ACC112 (cell line): ENCODE data around the gene PSENEN.
A peak's percentile ranks its signal among the peaks of the same experiment; 100 is the strongest.
"Not testable (repeated sequence)": the region's sequence is repeated elsewhere in the genome, so short reads cannot be mapped to it uniquely, and the experiment has no call there.

Source experiments
- H2AFZ ChIP-seq: fragments of 200-600 bp; sonication (generic); one replicate; pipeline ENCODE4 v1.6.0; 2017; ENCODE audit warnings: antibody characterized with exemption, low read length; ENCODE audit not compliant: unreplicated experiment
- H3K27ac ChIP-seq: fragments of 200-600 bp; sonication (generic); 2 replicates; pipeline ENCODE4 v1.5.1; 2014; ENCODE audit warnings: low read depth, mild to moderate bottlenecking, antibody characterized with exemption, low read length, moderate library complexity
- H3K27me3 ChIP-seq: fragments of 200-600 bp; sonication (generic); 2 replicates; pipeline ENCODE4 v1.6.1; 2014; ENCODE audit warnings: mild to moderate bottlenecking, antibody characterized with exemption, low read length, moderate library complexity, mixed read lengths; ENCODE audit not compliant: insufficient read depth
- H3K36me3 ChIP-seq: fragments of 200-600 bp; sonication (generic); 2 replicates; pipeline ENCODE4 v1.6.1; 2016; ENCODE audit warnings: mild to moderate bottlenecking, antibody characterized with exemption, low read length, moderate library complexity, mixed read lengths; ENCODE audit not compliant: insufficient read depth
- H3K4me1 ChIP-seq: fragments of 200-600 bp; sonication (generic); one replicate; pipeline ENCODE4 v1.6.1; 2016; ENCODE audit warnings: low read length, mixed read lengths; ENCODE audit not compliant: insufficient read depth, unreplicated experiment, control insufficient read depth
- H3K4me3 ChIP-seq: fragments of 200-600 bp; sonication (generic); 2 replicates; pipeline ENCODE4 v1.5.1; 2014; ENCODE audit warnings: mild to moderate bottlenecking, low read depth, low read length
- H3K79me2 ChIP-seq: fragments of 200-600 bp; sonication (generic); one replicate; pipeline ENCODE4 v1.6.0; 2016; ENCODE audit warnings: low read length; ENCODE audit not compliant: control insufficient read depth, unreplicated experiment, insufficient read depth

Gene PSENEN

GRCh38 chr19:35760711-35761349 is 15.4 kb downstream of the PSENEN start:
- 0 out of 2 replicates have a peak, but pooled peaks cover 6% of the 10 kb centered on the region for H3K36me3 ChIP-seq
- no peak overlapping the region for H3K27ac ChIP-seq
- peaks cover 12% of the 10 kb centered on the region for H3K79me2 ChIP-seq
- no peak overlapping the region for H2AFZ ChIP-seq
- H3K27me3 ChIP-seq = no peaks in the 10 kb centered on the region
- no peak overlapping the region for H3K4me3 ChIP-seq
- H3K4me1 ChIP-seq = peaks cover 17% of the 10 kb centered on the region

DNA sequence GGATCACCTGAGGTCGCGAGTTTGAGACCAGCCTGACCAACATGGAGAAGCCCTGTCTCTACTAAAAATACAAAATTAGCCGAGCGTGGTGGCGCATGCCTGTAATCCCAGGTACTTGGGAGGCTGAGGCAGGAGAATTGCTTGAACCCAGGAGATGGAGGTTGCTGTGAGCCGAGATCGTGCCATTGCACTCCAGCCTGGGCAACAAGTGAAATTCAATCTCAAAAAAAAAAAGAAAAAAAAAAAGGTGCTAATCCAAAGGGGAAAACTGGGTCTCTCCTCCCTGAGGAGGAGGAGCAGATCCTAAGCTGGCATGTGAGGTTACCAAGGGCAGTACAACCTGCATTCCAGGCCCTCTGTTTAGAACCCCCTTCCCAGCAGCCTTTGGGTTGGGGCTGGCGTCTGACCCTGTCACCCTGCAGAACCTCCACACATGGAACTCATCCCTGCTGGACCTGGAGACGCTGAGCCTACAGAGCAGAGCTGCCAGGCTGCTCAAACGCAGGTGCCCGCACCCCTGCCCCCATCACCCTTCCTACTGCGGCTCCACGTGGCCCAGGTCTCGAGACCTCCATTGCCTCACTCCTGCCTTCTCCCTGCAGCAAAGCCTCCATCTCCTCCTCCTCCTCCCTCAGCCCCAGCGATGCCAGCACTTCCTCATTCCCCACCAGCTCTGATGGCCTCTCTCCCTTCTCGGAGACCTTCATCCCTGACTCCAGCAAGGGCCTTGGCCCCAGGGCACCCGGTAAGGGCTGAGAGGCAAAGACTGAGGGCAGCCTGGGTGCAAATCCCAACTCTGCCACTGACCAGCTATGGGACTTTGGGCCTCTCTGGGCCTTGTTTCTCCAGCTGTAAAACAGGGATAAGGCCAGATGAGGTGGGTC is 19.2 kb downstream of the PSENEN start:
- Histone ChIP-seq H3K79me2 (peaks cover 3% of the 10 kb centered on the region), H3K4me3 (no peak overlapping the region), H3K27ac (no peak overlapping the region), H3K36me3 (0 out of 2 replicates have a peak, but pooled peaks cover 6% of the 10 kb centered on the region), H3K4me1 (peaks cover 4% of the 10 kb centered on the region), H2AFZ (no peak overlapping the region), H3K27me3 (no peaks in the 10 kb centered on the region)

DNA sequence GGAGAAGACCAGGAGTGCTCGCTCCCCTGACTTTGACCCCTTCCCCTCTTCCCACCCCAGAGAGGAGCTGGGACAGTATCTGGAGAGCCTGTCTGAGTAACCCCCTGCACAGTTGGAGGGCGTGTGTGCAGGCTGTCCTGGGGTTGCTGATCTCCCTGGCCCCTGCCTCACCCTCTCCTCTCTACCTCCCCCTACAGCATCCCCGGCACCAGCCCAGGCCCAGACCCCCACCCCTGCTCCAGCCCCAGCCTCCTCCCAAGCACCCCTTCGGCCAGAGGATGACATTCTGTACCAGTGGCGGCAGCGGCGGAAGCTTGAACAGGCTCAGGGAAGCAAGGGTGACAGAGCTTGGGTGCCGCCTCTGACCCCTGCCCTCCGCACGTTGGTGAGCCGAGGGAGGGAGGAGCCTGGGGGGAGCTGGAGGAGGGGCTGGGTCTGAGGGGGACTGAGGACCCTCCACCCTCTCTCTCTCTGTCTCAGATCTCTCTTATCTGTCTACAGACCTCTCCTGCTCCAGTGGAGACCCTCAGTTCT is 21.2 kb downstream of the PSENEN start:
- no peaks in the 10 kb centered on the region for H3K27me3 ChIP-seq
- H2AFZ ChIP-seq = no peak overlapping the region
- H3K79me2 ChIP-seq = no peaks in the 10 kb centered on the region
- H3K36me3 ChIP-seq = no peaks in the 10 kb centered on the region
- no peaks in the 10 kb centered on the region for H3K4me1 ChIP-seq
- H3K27ac ChIP-seq = no peak overlapping the region
- no peak overlapping the region for H3K4me3 ChIP-seq

- Histone ChIP-seq H3K27ac (no peak overlapping the region), H3K27me3 (no peaks in the 10 kb centered on the region)
These were observed 22.0 kb downstream of the PSENEN start for GRCh38 chr19:35767288-35768081.

DNA sequence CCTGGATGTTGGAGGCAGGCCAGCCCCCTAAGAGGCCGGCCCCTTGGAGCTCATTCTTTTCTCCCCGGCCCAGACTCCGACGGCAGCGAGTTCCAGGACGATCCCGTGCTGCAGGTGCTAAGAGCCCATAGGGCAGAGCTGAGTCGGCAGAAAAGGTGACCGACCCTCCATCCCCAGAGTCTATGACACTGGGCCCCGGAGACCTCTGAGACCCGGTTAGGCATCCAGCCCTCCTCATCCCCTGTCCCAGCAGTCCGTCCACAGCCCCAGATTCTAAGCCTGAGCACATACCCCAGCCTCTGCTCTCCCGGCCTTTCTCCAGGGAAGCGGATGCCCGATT is 22.6 kb downstream of the PSENEN start:
- no peak overlapping the region for H3K27ac ChIP-seq
- no peaks in the 10 kb centered on the region for H3K4me1 ChIP-seq
- no peak overlapping the region for H3K4me3 ChIP-seq
- H3K79me2 ChIP-seq = no peaks in the 10 kb centered on the region
- no peaks in the 10 kb centered on the region for H3K36me3 ChIP-seq
- H2AFZ ChIP-seq = no peak overlapping the region
- no peaks in the 10 kb centered on the region for H3K27me3 ChIP-seq

More at GRCh38 chr19:35767288-35768081, 22.0 kb downstream of the PSENEN start:
- H3K36me3 ChIP-seq = no peaks in the 10 kb centered on the region
- no peak overlapping the region for H3K4me3 ChIP-seq
- no peak overlapping the region for H2AFZ ChIP-seq
- H3K79me2 ChIP-seq = no peaks in the 10 kb centered on the region
- no peaks in the 10 kb centered on the region for H3K4me1 ChIP-seq

DNA sequence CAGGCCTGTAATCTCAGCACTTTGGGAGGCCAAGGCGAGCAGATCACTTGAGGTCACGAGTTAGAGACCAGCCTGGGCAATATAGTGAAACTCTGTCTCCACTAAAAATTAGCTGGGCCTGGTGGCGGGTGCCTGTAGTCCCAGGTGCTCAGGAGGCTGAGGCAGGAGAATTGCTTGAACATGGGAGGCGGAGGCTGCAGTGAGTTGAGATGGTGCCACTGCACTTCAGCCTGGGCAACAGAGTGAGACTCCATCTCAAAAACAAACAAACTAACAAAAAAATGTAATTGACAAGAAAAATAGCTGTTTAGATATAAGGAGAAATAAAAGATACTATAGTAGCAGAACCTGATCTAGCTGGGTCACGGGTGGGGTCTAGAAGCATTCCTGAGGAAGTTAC is 26.9 kb downstream of the PSENEN start:
- H3K4me1 ChIP-seq, H3K27ac ChIP-seq, H3K4me3 ChIP-seq, H2AFZ ChIP-seq, H3K27me3 ChIP-seq, H3K36me3 ChIP-seq, H3K79me2 ChIP-seq: not testable (repeated sequence)

GRCh38 chr19:35773020-35773806 is 27.8 kb downstream of the PSENEN start:
- Histone ChIP-seq H3K27ac (no peak overlapping the region), H3K4me1 (no peaks in the 10 kb centered on the region), H3K79me2 (no peaks in the 10 kb centered on the region), H3K27me3 (no peaks in the 10 kb centered on the region), H3K36me3 (no peaks in the 10 kb centered on the region), H2AFZ (no peak overlapping the region), H3K4me3 (no peak overlapping the region)

DNA sequence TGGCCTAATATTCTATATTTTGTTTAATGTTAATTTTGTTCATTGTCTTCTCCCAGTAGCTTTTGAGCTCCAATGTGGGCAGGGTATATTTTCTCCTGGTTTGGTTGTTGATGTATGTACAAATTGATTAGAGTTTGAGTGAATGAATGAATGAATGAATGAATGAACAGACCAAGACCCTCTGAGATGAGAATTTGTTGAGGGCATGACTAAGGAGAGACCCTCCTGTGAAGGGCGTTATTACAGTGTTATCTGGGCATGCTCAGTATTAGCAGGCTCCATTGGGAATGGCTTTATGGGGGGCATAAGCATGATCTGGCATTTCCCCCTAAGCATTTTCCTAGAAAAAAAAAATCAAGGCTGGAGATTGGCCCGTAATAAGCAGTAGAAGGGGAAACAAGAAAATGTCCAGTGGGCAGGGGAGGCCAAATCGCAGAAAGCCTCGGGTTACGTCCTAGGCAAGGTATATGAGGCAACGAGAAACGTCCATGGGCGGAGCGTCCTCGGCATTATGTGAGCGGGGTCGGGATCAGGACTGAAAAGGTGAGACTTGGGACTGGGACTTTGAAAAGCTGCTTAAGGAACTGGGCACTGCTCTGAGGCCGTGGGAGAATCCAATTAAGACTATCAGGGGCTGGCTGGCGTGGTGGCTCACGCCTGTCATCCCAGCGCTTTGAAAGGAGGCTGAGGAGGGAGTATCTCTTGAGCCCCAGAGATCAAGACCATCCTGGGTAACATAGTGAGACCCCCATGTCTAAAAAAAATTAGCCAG is 29.0 kb downstream of the PSENEN start:
- Histone ChIP-seq H2AFZ (no peak overlapping the region), H3K27me3 (no peaks in the 10 kb centered on the region), H3K4me3 (peak overlapping the region; percentile 77; the same call in 1 of the 2 replicates), H3K27ac (no peak overlapping the region), H3K36me3 (no peaks in the 10 kb centered on the region), H3K79me2 (no peaks in the 10 kb centered on the region), H3K4me1 (no peaks in the 10 kb centered on the region)

- no peak overlapping the region for H2AFZ ChIP-seq
- H3K4me1 ChIP-seq = no peaks in the 10 kb centered on the region
- no peaks in the 10 kb centered on the region for H3K36me3 ChIP-seq
- no peak overlapping the region for H3K27ac ChIP-seq
- H3K27me3 ChIP-seq = no peaks in the 10 kb centered on the region
- peak overlapping the region; percentile 77; the same call in 1 of the 2 replicates for H3K4me3 ChIP-seq
- no peaks in the 10 kb centered on the region for H3K79me2 ChIP-seq
These were observed 29.5 kb downstream of the PSENEN start for GRCh38 chr19:35775046-35775297.
